WERI-Rb-1 (cell line): Measurements from ENCODE around the gene KIRREL3.

ENCODE experiments used
- DNase-seq: peaks from one replicate; pipeline ENCODE4 v3.0.0-alpha.2; 2020
- H3K27ac ChIP-seq: fragments of 250-450 bp; sonication (Bioruptor Pico); 2 replicates; pipeline ENCODE4 v1.5.1; 2020; ENCODE audit warnings: mild to moderate bottlenecking, moderate library complexity
- H3K27me3 ChIP-seq: fragments of 250-450 bp; sonication (Bioruptor Pico); 2 replicates; pipeline ENCODE4 v1.5.1; 2021; ENCODE audit warnings: mild to moderate bottlenecking, low read depth, moderate library complexity; ENCODE audit not compliant: insufficient read depth, severe bottlenecking
- H3K36me3 ChIP-seq: fragments of 250-450 bp; sonication (Bioruptor Pico); 2 replicates; pipeline ENCODE4 v1.5.1; 2020; ENCODE audit warnings: mild to moderate bottlenecking, moderate library complexity
- H3K4me3 ChIP-seq: 2 replicates; pipeline ENCODE4 v1.5.1; 2011; ENCODE audit warnings: low read depth, mild to moderate bottlenecking, control low read depth, low read length
- H3K9me3 ChIP-seq: fragments of 250-450 bp; sonication (Bioruptor Pico); 2 replicates; pipeline ENCODE4 v1.5.1; 2021; ENCODE audit warnings: mild to moderate bottlenecking, moderate library complexity; ENCODE audit not compliant: severe bottlenecking
- CTCF ChIP-seq: IDR thresholded peaks from 2 replicates; pipeline ENCODE4 v1.5.1; 2011; ENCODE audit warnings: low read depth, mild to moderate bottlenecking, control low read depth, inconsistent platforms, low read length

KIRREL3 gene

GRCh38 chr11:126619516-126619915 lies 381.1 kb downstream of the KIRREL3 start:
- Histone ChIP-seq H3K36me3 (no peaks in the 10 kb centered on the region), H3K9me3 (no peaks in the 10 kb centered on the region), H3K27ac (no peak overlapping the region), H3K27me3 (no peaks in the 10 kb centered on the region), H3K4me3 (no peak overlapping the region)
- no peak for TF ChIP-seq CTCF
- DNase-seq, result no peak

GRCh38 chr11:126615845-126616244 lies 384.7 kb downstream of the KIRREL3 start:
- Histone ChIP-seq H3K9me3 (peaks cover 2% of the 10 kb centered on the region), H3K4me3 (no peak overlapping the region), H3K27ac (no peak overlapping the region), H3K36me3 (no peaks in the 10 kb centered on the region), H3K27me3 (no peaks in the 10 kb centered on the region)
- no peak for TF ChIP-seq CTCF
- DNase-seq, result no peak

- no peak for TF ChIP-seq CTCF
- H3K9me3 ChIP-seq, result peaks cover 2% of the 10 kb centered on the region
- H3K36me3 ChIP-seq, result no peaks in the 10 kb centered on the region
- no peak for DNase-seq
- no peak overlapping the region for H3K27ac ChIP-seq
- H3K4me3 ChIP-seq, result no peak overlapping the region
- H3K27me3 ChIP-seq, result no peaks in the 10 kb centered on the region
Observed at GRCh38 chr11:126613272-126613671, 387.3 kb downstream of the KIRREL3 start.

- no peak overlapping the region for H3K27ac ChIP-seq
- H3K27me3 ChIP-seq, result no peaks in the 10 kb centered on the region
- peaks cover 2% of the 10 kb centered on the region for H3K9me3 ChIP-seq
- no peak overlapping the region for H3K4me3 ChIP-seq
- H3K36me3 ChIP-seq, result no peaks in the 10 kb centered on the region
- no peak for TF ChIP-seq CTCF
- no peak for DNase-seq
Observed at GRCh38 chr11:126612671-126613070, 387.9 kb downstream of the KIRREL3 start.

- Histone ChIP-seq H3K36me3 (no peaks in the 10 kb centered on the region), H3K4me3 (no peak overlapping the region), H3K27ac (no peak overlapping the region), H3K27me3 (no peaks in the 10 kb centered on the region), H3K9me3 (peaks cover 2% of the 10 kb centered on the region)
- TF ChIP-seq CTCF, result no peak
- DNase-seq, result no peak
Observed at GRCh38 chr11:126611438-126611837, 389.1 kb downstream of the KIRREL3 start.

- no peak for DNase-seq
- no peak for TF ChIP-seq CTCF
- Histone ChIP-seq H3K27me3 (no peaks in the 10 kb centered on the region), H3K36me3 (no peaks in the 10 kb centered on the region), H3K4me3 (no peak overlapping the region), H3K27ac (no peak overlapping the region; the same call in 1 of the 2 replicates), H3K9me3 (peaks cover 2% of the 10 kb centered on the region)
Observed at GRCh38 chr11:126608658-126609057, 391.9 kb downstream of the KIRREL3 start.
